Stomach (tissue), 4 donors: ENCODE data around the gene LDLRAD3.

Experiments used
- CTCF ChIP-seq, 7 experiments: fragments of 450-650 bp in 4 of 7; fragments of 200-600 bp in 3 of 7; sonication (generic) in 3 of 7; IDR thresholded peaks; one replicate each; pipeline ENCODE4 v1.5.1; 2016 to 2019; ENCODE audit warnings: antibody characterized with exemption in 7 of 7, control low read depth in 2 of 7, mild to moderate bottlenecking in 1 of 7
- POLR2AphosphoS5 ChIP-seq, 3 donors: sonication (generic); formaldehyde crosslinking; IDR thresholded peaks; one replicate each; pipeline ENCODE4 v1.6.1; 2016; ENCODE audit warnings: antibody characterized with exemption in 3 of 3

- no peak for TF ChIP-seq CTCF (IDR thresholded peaks at IDR 0.05)
- no peak for TF ChIP-seq POLR2AphosphoS5 (IDR thresholded peaks at IDR 0.05)
Observed at GRCh38 chr11:36153551-36153950, 209.7 kb downstream of the LDLRAD3 start.
